ENCODE data around the gene LRFN2.

The LRFN2 gene

DNA sequence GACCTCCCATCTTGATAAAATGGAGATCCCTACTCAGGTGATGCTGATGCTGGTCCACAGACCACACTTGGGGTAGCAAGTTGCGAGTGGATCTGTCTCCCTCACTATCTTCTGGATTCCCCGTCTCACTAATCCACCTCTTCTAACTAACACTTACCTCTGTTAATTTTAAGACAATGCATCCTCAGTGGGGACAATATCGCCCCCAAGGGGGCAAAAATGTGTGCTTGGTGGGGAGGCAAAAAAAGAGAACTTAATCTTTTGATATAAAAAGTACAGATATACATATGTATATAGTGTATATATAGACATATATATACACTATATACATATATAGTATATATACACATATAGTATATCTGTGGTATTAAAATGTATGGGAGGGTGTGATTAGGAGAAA, 4.3 kb downstream of the LRFN2 start:
- no peak for DNase-seq (ENCODE audit: insufficient read length, low spot score)
- FAIRE-seq = no peak
- TF ChIP-seq TAF1 (IDR thresholded peaks at IDR 0.05; ENCODE audit: low read depth, low read length) (no peak), POLR2A (IDR thresholded peaks at IDR 0.05; ENCODE audit: low read depth, low read length) (no peak), POLR2AphosphoS5 (IDR thresholded peaks at IDR 0.05; ENCODE audit: low read depth, low read length) (no peak), PAX5 (IDR thresholded peaks at IDR 0.05; ENCODE audit: insufficient read depth, low read length, severe bottlenecking) (no peak), SPI1 (IDR thresholded peaks at IDR 0.05; ENCODE audit: low read depth, low read length) (no peak), POU2F2 (IDR thresholded peaks at IDR 0.05; ENCODE audit: low read depth, low read length) (no peak)

DNA sequence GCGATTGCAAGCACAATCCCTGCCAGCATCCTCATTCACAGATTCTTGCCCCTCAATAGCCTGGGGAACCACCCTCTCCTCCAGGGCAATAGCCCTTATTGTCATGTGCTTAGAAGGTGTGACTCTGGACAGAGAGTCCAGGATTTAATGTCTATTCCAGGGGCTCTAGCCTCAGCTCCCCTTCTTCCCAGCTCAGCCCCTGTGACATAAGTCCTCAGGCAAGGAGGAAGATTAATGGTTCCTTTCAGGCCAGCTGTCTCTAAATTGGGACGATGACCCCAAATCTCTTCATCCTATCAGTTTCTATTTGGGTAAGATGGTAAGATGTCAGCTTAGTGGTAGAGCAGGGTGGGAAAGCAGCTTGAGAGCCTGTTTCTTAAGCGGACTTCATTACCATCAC, 8.1 kb downstream of the LRFN2 start:
- DNase-seq (ENCODE audit: insufficient read length, low spot score) (no peak), FAIRE-seq (no peak)
- TF ChIP-seq SPI1 (IDR thresholded peaks at IDR 0.05; ENCODE audit: low read depth, low read length) (no peak), POLR2A (IDR thresholded peaks at IDR 0.05; ENCODE audit: low read depth, low read length) (no peak), POU2F2 (IDR thresholded peaks at IDR 0.05; ENCODE audit: low read depth, low read length) (no peak)

DNA sequence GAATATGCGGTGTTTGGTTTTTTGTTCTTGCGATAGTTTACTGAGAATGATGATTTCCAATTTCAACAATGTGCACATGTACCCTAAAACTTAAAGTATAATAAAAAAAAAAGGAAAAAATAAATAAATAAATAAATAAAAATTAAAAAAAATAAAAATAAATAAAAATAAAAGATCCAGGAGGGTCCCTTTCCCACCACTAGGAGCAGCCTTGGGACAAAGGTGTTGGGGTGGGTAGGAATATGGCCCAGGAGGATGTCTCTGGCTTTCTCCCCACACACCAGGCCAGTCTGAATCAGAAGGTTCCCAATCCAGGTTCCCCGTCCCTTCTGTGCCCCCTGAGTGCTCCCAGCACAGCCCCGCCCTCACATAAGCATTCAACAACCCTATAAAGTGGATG, 9.5 kb downstream of the LRFN2 start:
- no peak for DNase-seq (ENCODE audit: insufficient read length, low spot score)
- no peak for FAIRE-seq
- no peak for TF ChIP-seq POLR2AphosphoS5 (IDR thresholded peaks at IDR 0.05; ENCODE audit: low read depth, low read length)
- no peak for TF ChIP-seq TAF1 (IDR thresholded peaks at IDR 0.05; ENCODE audit: low read depth, low read length)
- TF ChIP-seq POLR2A (IDR thresholded peaks at IDR 0.05; ENCODE audit: low read depth, low read length) = no peak
- TF ChIP-seq PAX5 (IDR thresholded peaks at IDR 0.05; ENCODE audit: insufficient read depth, low read length, severe bottlenecking) = no peak
- TF ChIP-seq SPI1 (IDR thresholded peaks at IDR 0.05; ENCODE audit: low read depth, low read length) = no peak
- no peak for TF ChIP-seq POU2F2 (IDR thresholded peaks at IDR 0.05; ENCODE audit: low read depth, low read length)

DNA sequence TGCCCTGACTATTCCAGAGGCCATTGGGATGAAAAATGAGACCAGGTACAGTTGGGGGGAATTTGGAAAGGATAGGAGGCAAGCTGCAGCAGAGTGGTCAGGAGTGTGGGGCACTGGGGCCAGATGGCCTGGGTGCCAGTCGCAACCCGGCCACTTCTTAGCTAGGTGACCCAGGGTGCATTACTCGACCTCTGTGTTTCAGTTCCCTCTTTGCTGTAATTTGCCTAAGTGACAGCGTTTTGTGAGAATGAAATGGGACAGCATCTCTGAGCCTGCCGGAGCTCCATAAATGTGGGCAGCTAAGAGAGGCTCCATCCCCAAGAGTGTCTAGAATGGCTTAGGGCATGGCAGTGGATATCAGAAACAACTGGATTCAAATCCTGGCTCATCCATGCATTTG, 13.9 kb downstream of the LRFN2 start:
- TF ChIP-seq TAF1 (IDR thresholded peaks at IDR 0.05; ENCODE audit: low read depth, low read length) (no peak), SPI1 (IDR thresholded peaks at IDR 0.05; ENCODE audit: low read depth, low read length) (peak; percentile 91)
- DNase-seq (ENCODE audit: insufficient read length, low spot score) = no peak
- no peak for FAIRE-seq

- TF ChIP-seq SPI1 (IDR thresholded peaks at IDR 0.05; ENCODE audit: low read depth, low read length) (peak; percentile 75), PAX5 (IDR thresholded peaks at IDR 0.05; ENCODE audit: insufficient read depth, low read length, severe bottlenecking) (no peak)
- FAIRE-seq = no peak
- DNase-seq (ENCODE audit: insufficient read length, low spot score) = no peak
These were observed 17.8 kb downstream of the LRFN2 start for GRCh38 chr6:40569162-40569910.

- TF ChIP-seq POLR2AphosphoS5 (IDR thresholded peaks at IDR 0.05; ENCODE audit: low read depth, low read length) (no peak), TAF1 (IDR thresholded peaks at IDR 0.05; ENCODE audit: low read depth, low read length) (no peak), POU2F2 (IDR thresholded peaks at IDR 0.05; ENCODE audit: low read depth, low read length) (no peak), PAX5 (IDR thresholded peaks at IDR 0.05; ENCODE audit: insufficient read depth, low read length, severe bottlenecking) (no peak), SPI1 (IDR thresholded peaks at IDR 0.05; ENCODE audit: low read depth, low read length) (no peak)
- FAIRE-seq (no peak), DNase-seq (ENCODE audit: insufficient read length, low spot score) (no peak)
These were observed 19.0 kb downstream of the LRFN2 start for GRCh38 chr6:40568062-40568708.

GRCh38 chr6:40563111-40563510, 24.1 kb downstream of the LRFN2 start:
- no peak for FAIRE-seq
- no peak for DNase-seq (ENCODE audit: insufficient read length, low spot score)
- TF ChIP-seq SPI1 (IDR thresholded peaks at IDR 0.05; ENCODE audit: low read depth, low read length) (no peak), PAX5 (IDR thresholded peaks at IDR 0.05; ENCODE audit: insufficient read depth, low read length, severe bottlenecking) (no peak), POU2F2 (IDR thresholded peaks at IDR 0.05; ENCODE audit: low read depth, low read length) (no peak), TAF1 (IDR thresholded peaks at IDR 0.05; ENCODE audit: low read depth, low read length) (no peak), POLR2A (IDR thresholded peaks at IDR 0.05; ENCODE audit: low read depth, low read length) (no peak), POLR2AphosphoS5 (IDR thresholded peaks at IDR 0.05; ENCODE audit: low read depth, low read length) (no peak)

DNA sequence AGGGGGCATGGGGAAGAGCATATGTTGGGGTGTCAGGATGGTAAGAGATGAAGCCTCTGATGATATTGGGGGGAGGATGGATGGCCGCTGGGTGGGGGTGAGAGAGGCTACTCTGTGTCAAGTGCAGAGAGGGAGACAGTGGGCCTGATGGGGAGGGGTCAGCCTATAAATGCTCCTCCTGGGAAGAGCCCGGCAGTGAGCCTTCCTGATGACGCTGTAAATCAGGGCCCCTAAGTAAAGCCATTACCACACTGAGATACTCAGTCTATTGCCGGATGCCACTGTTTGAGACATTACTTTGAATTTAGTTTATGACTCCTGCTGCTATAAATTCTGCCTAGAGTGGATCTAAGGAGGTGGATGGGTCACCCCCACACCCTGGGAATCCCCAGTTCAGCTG, 28.1 kb downstream of the LRFN2 start:
- TF ChIP-seq POLR2A (IDR thresholded peaks at IDR 0.05; ENCODE audit: low read depth, low read length) (no peak), POU2F2 (IDR thresholded peaks at IDR 0.05; ENCODE audit: low read depth, low read length) (no peak), TAF1 (IDR thresholded peaks at IDR 0.05; ENCODE audit: low read depth, low read length) (no peak), POLR2AphosphoS5 (IDR thresholded peaks at IDR 0.05; ENCODE audit: low read depth, low read length) (no peak), PAX5 (IDR thresholded peaks at IDR 0.05; ENCODE audit: insufficient read depth, low read length, severe bottlenecking) (no peak), SPI1 (IDR thresholded peaks at IDR 0.05; ENCODE audit: low read depth, low read length) (no peak)
- DNase-seq (ENCODE audit: insufficient read length, low spot score) (no peak), FAIRE-seq (no peak)

- no peak for FAIRE-seq
These were observed 29.1 kb downstream of the LRFN2 start for GRCh38 chr6:40558102-40558501.

GRCh38 chr6:40556881-40557280, 30.3 kb downstream of the LRFN2 start:
- DNase-seq (ENCODE audit: insufficient read length, low spot score) (no peak), FAIRE-seq (no peak)
- TF ChIP-seq POLR2A (IDR thresholded peaks at IDR 0.05; ENCODE audit: low read depth, low read length) (no peak), SPI1 (IDR thresholded peaks at IDR 0.05; ENCODE audit: low read depth, low read length) (no peak), POU2F2 (IDR thresholded peaks at IDR 0.05; ENCODE audit: low read depth, low read length) (no peak), POLR2AphosphoS5 (IDR thresholded peaks at IDR 0.05; ENCODE audit: low read depth, low read length) (no peak), TAF1 (IDR thresholded peaks at IDR 0.05; ENCODE audit: low read depth, low read length) (no peak), PAX5 (IDR thresholded peaks at IDR 0.05; ENCODE audit: insufficient read depth, low read length, severe bottlenecking) (no peak)

More at GRCh38 chr6:40558102-40558501, 29.1 kb downstream of the LRFN2 start:
- TF ChIP-seq POLR2A (IDR thresholded peaks at IDR 0.05; ENCODE audit: low read depth, low read length) = no peak
- TF ChIP-seq PAX5 (IDR thresholded peaks at IDR 0.05; ENCODE audit: insufficient read depth, low read length, severe bottlenecking) = no peak
- TF ChIP-seq SPI1 (IDR thresholded peaks at IDR 0.05; ENCODE audit: low read depth, low read length) = no peak
- TF ChIP-seq POU2F2 (IDR thresholded peaks at IDR 0.05; ENCODE audit: low read depth, low read length) = no peak
- TF ChIP-seq TAF1 (IDR thresholded peaks at IDR 0.05; ENCODE audit: low read depth, low read length) = no peak
- TF ChIP-seq POLR2AphosphoS5 (IDR thresholded peaks at IDR 0.05; ENCODE audit: low read depth, low read length) = no peak
- no peak for DNase-seq (ENCODE audit: insufficient read length, low spot score)

Data from GM12891 (cell line).